HG02571 (cell line): ENCODE measurements around the gene AK2.
"Not testable (repeated sequence)": the region's sequence is repeated elsewhere in the genome, so short reads cannot be mapped to it uniquely, and the experiment has no call there.

ENCODE experiments used
- ATAC-seq: cut with Tn5 transposase; IDR thresholded peaks from one replicate; pipeline ENCODE4 v1.9.1; 2021; ENCODE audit warnings: mild to moderate bottlenecking, moderate library complexity; ENCODE audit not compliant: unreplicated experiment

The AK2 gene

DNA sequence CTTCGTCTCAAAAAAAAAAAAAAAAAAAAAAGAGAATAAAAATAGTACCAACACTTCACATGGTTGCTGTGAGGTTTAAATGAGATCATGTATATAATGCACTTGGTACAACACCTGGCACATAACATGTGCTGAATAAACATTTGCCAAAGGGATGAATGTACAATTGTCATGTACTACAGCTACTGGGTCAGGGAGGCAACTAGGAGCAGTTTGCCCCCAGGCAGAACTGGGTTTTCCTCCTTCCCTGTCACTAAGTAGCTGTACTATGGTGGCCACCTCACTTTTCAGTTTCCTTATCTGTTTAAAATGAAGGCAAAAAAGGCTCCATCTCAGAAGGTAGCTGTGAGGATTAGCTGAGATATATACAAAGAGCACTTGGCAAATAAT is 11.5 kb downstream of the AK2 start:
- no peak for ATAC-seq

GRCh38 chr1:33024430-33025179 is 12.1 kb downstream of the AK2 start:
- not testable (repeated sequence) for ATAC-seq

- ATAC-seq: no peak
Measured at GRCh38 chr1:33022650-33023200, 14.0 kb downstream of the AK2 start.

DNA sequence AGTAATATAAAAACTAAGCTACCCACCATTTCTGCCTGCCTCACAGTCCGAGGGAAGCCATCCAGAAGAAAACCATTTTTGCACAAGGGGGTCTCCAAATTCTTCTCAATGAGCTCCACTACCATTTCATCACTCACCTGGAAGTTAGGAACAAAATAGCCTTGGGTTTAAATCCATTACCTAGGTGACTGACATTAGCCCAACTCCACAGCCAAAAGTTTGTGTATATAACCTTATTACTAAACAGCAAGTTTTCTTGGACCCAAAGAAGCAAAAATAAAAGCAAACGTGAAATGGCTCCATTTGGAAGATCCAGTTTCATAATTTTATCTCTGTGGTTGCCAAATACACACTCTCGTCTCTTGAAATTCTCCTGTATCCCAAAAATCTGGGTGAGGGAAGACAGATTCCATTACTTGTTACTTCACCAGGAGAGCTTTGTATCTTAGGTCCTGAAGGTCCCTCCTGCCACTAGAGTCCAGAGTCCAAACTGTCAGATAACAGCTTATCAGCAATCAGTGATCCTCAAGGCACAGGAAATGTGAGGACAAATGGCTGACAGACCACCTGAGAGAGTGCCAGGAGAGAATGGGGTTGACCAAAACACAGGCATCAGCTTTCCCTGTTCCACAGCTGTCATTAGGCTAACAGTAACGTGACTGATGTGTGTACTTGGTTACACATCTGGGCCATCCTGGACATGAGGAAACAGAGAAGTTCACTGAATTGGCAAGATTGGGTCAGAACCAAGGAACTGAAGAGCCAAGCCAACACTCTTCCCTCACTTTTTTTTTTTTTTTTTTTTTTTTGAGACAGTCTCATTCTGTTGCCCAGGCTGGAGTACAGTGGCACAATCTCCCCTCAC is 14.9 kb downstream of the AK2 start:
- ATAC-seq: no peak

DNA sequence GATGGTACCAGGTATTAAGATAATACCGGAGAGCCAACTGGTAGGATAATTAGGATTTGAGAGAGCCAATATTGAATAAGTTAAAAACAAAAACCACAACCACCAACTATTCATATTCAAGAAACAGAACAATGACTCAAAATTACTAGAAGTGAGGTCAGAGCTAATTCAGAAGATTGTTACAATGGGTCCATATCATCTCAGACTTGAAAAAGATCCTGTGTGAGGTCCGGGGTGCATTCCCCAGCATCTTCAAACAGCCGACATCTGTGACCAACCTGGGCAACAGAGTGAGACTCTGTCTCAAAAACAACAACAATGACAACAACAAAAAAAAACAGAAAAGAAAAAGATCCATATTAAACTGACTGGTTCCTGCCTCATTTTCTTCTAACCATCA is 18.6 kb downstream of the AK2 start:
- no peak for ATAC-seq

DNA sequence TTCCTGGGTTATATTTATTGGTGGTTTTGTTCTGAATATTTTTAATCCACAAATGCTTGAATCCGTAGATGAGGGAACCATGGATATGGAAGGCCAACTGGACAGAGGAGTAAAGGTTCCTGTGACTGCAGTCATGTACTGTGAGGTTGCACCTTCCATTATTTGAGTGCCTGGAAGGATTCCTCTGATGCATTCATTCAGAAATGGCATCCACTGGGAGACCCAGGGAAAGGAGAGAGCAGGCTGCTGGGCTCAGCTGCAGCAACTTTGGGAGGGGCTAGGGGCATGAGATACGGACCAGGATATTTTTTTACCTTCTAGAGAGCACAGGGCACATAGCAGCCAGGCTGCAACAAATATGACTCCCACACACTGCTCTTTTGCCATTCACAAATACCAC is 19.5 kb downstream of the AK2 start:
- no peak for ATAC-seq

GRCh38 chr1:33015216-33015615 is 21.5 kb downstream of the AK2 start:
- ATAC-seq: no peak

GRCh38 chr1:33014464-33015163 is 22.1 kb downstream of the AK2 start:
- ATAC-seq: no peak

DNA sequence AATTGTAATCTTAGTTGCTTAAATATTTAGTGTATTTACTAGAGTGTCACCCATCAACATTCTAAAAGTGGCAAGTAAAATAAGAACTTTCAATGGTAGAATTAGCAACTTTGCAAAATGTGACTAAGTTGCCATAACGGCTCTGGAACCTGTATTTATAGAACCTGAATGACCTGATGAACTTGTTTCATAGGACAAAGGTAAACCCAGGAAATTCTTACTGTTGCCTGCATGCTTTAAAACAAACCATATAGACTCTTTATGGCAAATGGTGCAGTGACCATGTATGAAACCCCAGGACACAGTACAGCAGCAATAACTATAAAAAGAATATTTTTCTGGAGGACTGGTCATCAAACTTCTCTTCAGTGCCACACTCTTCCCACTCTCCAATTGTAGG is 22.9 kb downstream of the AK2 start:
- ATAC-seq: no peak

GRCh38 chr1:33012165-33012564 is 24.5 kb downstream of the AK2 start:
- no peak for ATAC-seq

GRCh38 chr1:33010932-33011731 is 25.6 kb downstream of the AK2 start:
- ATAC-seq: no peak

- ATAC-seq: no peak
Measured at GRCh38 chr1:33009561-33009960, 27.1 kb downstream of the AK2 start.

DNA sequence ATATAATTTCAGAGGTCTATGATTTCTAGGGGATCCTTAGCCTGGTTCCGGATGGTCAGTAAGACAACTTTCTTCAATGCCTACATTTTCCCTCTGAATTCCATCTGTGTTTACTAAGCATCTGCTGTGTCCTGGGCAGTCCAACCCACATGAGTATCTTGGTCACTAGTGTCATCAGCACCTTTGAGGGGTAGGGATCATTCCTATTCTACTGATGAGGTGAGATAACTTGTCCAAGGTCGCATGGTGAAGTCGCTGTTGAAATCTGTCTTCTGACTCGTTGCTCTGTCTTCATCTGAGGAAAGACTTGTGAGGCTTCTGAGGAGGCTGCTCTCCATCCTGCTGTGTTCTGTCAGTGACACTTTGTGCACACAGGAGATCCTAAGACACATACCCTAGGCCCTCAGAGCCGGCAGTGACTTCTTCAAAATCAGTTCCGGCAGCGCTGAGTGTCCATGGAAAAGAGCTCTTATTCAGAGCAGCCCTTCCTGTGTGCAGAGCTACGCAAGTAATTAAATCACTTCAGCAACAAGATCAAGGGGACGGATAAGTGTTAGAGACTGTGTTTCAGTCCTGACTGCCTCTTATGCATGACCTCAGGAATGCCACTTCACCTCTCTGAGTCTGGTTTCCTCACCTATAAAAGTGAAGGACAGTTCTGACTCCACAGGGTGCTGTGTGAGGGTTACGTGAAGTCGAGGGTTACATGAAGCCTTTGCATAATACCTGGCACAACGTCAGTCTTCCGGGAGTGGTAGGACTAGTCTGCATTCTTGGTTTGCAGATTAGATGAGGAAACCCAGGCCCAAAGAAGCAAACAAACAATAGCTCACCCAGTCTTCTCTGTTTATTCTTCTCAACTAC is 28.4 kb downstream of the AK2 start:
- no peak for ATAC-seq

GRCh38 chr1:33007190-33008050 is 29.3 kb downstream of the AK2 start:
- ATAC-seq: no peak

DNA sequence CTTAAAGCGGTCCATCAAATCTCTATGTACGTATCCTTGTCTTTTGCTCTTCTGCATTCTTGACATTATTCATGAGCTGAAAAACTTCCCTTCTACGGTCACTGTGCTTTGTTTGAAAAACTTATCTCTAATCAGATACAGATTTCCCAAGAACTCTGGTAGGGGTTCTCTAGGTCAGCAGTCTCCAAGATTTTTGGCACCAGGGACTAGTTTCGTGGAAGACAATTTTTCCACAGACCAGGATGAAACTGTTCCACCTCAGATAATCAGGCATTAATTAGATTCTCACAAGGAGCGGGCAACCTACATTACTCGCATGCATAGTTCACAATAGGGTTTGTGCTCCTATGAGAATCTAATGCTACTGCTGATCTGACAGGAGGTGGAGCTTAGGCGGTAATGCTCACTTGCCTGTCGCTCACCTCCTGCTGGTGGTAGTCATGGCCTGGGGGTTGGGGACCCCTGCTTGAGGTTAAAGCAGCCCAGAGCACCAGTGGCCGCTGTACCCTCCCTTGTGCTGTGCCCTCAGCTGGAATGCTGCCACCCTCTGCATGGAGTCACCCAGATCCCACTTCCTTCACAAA is 30.8 kb downstream of the AK2 start:
- no peak for ATAC-seq

- no peak for ATAC-seq
Measured at GRCh38 chr1:33005117-33005837, 31.4 kb downstream of the AK2 start.

DNA sequence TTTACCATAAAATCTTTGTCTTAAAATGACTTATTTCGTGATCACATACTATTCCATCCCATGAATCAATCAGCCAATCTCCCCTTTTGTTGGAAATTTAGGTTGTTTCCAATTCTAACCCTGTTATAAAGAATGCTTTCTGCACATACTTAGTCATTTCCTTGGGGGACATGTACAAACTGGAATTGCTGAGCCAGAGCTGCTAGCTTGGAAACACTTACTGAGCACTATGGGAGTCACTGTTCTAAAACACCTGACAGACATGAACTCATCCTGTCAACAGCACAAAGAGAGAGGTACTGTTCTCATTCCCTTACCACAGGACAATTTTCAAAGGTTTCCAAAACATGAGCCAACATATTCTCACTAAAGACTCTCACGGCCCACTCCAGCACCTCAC is 32.1 kb downstream of the AK2 start:
- no peak for ATAC-seq

- ATAC-seq: no peak
Measured at GRCh38 chr1:33003657-33004056, 33.0 kb downstream of the AK2 start.
